NCI-H1092 treated with DMSO at 0.1 percent for 48 hours (cell line): Measurements from ENCODE around the gene C2orf42.
"Not testable (repeated sequence)": the region's sequence is repeated elsewhere in the genome, so short reads cannot be mapped to it uniquely, and the experiment has no call there.

Source experiments
- DNase-seq: peaks from one replicate; lab custom pipeline; 2025; lab: John Stamatoyannopoulos, UW

Gene C2orf42

GRCh38 chr2:70102323-70102905, 88.4 kb downstream of the C2orf42 start:
- not testable (repeated sequence) for DNase-seq

- not testable (repeated sequence) for DNase-seq
Measured at GRCh38 chr2:70101686-70102085, 89.1 kb downstream of the C2orf42 start.

- no peak for DNase-seq
Measured at GRCh38 chr2:70101174-70101573, 89.6 kb downstream of the C2orf42 start.
